ENCODE results near the gene TMEM198.

GRCh38 chr2:219548990-219549389 lies 5.2 kb downstream of the TMEM198 start:
- TF ChIP-seq TAF1 (conservative IDR thresholded peaks at IDR 0.05), result no peak
- TF ChIP-seq CTCF (IDR thresholded peaks at IDR 0.05; ENCODE audit: low read depth, low read length, missing input control), result no peak
- no peak for TF ChIP-seq JUND (IDR thresholded peaks at IDR 0.05)
- TF ChIP-seq ZBTB33 (IDR thresholded peaks at IDR 0.05), result no peak
- no peak for TF ChIP-seq SP1 (IDR thresholded peaks at IDR 0.05)
- no peak for TF ChIP-seq GABPA (IDR thresholded peaks at IDR 0.05 in 1 of 2, conservative IDR thresholded peaks at IDR 0.05 in 1 of 2)
- TF ChIP-seq MAX (IDR thresholded peaks at IDR 0.05), result no peak
- TF ChIP-seq ATF3 (IDR thresholded peaks at IDR 0.05), result no peak
